GM19023 (cell line): ENCODE results near the gene CST7.
"Not testable (repeated sequence)": the region's sequence is repeated elsewhere in the genome, so short reads cannot be mapped to it uniquely, and the experiment has no call there.

ENCODE experiments used
- ATAC-seq: cut with Tn5 transposase; IDR thresholded peaks from one replicate; pipeline ENCODE4 v1.9.1; 2021; ENCODE audit warnings: mild to moderate bottlenecking, moderate library complexity; ENCODE audit not compliant: unreplicated experiment

Gene CST7

GRCh38 chr20:24929867-24930723 lies 19.0 kb upstream of the CST7 start:
- ATAC-seq, result not testable (repeated sequence)

GRCh38 chr20:24930724-24931688 lies 18.1 kb upstream of the CST7 start:
- ATAC-seq, result not testable (repeated sequence)

DNA sequence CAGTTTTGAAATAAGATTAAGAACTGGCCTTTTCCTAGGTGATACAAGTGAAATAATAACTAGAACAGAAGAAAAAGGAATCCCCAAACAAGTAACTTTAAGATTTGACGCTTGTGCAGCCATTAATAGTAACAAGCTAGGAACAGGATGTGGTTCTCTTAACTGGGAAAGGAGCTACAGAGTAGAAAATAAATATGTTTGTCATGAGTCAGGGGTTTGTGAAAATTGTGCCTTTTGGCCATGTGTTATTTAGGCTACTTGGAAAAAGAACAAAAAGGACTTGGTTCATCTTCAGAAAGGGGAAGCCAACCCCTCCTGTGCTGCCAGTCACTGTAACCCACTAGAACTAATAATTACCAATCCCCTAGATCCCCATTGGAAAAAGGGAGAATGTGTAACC lies 17.2 kb upstream of the CST7 start:
- not testable (repeated sequence) for ATAC-seq

- no peak for ATAC-seq
These were observed 15.7 kb upstream of the CST7 start for GRCh38 chr20:24933266-24933908.

- ATAC-seq, result no peak
These were observed 14.9 kb upstream of the CST7 start for GRCh38 chr20:24934101-24934661.

- no peak for ATAC-seq
These were observed 14.4 kb upstream of the CST7 start for GRCh38 chr20:24934716-24935115.

GRCh38 chr20:24935140-24935539 lies 13.9 kb upstream of the CST7 start:
- ATAC-seq, result no peak

DNA sequence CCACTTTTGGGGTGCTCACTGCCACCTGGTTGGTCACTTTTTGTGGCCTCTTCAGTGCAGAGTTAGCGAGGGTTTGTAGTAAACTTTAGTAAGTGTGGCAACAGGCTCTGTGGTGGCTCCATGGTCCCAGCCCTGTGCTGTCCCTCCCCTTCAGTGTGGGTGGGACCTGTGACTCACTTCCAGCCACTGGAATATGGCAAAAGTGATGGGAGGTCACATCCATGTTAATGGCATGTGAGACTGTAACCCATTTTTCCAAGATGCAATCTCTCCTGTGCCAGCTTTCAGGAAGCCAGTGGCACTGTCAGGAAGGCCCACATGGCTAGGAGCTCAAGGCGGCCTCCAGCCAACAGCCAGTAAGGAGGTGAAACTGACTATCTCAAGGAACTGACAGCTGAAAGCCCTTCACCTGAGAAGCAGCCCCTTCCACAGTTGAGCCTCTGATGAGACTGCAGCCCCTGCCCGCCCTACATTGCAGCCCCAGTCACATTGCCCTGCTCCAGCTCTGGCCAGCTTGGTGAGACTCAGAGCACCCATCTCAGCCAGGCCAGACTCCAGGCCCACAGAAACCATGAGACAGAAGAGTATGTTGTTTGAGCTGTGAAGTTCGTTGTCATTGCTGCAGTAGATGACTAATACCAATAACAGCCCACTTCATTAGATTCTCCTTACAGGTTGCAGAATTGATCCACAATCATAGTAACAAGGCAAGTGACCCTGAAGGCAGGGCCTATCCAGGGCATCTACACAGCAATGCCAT lies 13.1 kb upstream of the CST7 start:
- ATAC-seq, result no peak

GRCh38 chr20:24936526-24937407 lies 12.3 kb upstream of the CST7 start:
- no peak for ATAC-seq

GRCh38 chr20:24937579-24937978 lies 11.5 kb upstream of the CST7 start:
- ATAC-seq, result no peak

DNA sequence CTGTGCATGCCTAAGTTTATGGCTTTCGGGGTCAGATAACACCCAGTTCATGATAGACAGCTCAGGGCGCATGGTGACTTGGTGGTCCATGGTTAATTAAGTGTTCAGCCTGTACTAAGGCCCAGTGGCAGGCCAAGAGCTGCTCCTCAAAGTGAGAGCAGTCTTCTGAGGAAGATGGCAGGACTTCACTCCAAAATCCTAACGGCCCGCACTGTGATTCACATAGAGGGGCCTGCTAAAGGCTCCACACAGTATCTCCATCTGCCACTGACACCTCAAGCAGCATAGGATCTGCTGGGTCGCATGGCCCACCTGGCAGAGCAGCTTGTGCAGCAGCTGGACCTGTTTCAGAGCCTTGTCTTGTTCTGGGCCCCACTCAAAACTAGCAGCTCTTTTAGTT lies 10.6 kb upstream of the CST7 start:
- no peak for ATAC-seq

DNA sequence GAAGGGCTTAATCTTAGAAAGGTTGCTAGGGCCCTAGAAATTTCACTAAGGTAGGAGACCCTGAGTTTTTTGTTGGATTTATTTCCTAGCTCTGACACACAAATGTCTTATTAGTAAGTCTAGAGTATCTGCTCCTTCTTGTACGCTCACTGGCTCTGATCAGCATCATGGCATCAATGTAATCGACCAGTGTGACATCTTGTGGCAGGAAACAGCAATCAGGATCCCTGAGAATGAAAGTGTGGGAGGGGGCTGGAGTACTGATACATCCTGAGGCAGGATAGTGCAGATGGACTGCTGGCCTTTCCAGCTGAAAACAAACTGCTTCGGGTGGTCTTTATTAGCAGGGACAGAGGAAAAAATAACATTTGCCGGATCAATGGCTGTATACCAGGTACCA lies 10.0 kb upstream of the CST7 start:
- no peak for ATAC-seq

DNA sequence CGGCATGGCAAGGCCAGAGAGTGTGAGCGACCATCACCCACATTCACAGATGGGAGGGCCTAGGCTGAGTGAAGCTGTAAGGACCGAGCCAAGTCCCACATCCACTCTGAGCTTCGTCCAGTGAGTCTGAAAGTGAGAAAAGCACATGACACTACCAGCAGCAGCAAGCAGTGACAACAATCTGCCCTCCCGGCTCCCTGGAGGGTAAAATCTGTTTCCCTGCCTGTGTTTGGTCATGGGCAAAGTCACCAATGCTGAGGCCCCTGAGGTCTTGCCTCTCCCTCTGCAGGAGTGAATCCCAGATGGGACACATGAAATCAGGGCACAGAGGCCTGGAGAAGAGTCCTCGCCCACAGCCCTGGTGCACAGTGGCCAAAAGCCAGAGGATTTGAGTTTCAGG lies 6.4 kb upstream of the CST7 start:
- ATAC-seq, result no peak

DNA sequence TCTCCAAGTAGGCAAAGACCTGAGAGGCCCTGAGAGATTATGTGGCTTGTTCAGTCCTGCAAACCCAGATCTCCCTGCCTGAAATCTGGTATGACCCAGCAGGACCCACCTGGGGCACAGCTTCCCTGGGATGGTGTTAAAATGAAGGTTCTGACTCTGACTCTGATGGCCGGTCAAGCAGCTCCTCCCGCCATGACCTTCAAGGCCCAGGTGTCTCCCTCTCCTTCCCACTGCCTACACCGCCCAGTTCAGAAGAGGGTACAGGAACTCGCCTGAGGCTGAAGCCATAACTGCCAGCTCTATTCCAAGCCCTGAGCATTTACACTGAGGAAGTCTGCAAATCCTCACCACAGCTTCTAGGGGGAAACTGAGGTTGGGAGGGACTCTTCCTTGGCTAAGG lies 5.9 kb upstream of the CST7 start:
- no peak for ATAC-seq

DNA sequence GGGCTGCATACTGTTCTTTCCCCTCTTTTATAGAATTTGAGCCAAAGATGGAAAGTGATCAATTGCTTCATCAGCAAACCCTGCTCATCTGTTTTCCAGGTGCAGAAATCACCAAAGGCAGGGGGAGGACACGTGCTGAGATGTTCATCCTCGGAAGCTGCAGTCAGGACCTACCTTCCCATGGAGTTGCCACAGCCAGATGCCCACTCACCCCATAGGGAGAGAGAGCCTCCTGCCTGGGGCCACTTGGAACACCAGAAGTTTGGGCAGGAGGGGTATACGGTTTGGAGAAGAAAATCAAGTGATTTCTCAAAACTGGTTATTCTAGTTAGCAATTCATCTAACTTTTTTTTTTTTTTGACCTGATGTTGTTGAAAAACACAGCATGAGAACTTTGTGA lies 5.3 kb upstream of the CST7 start:
- no peak for ATAC-seq

- ATAC-seq, result not testable (repeated sequence)
These were observed 2.7 kb upstream of the CST7 start for GRCh38 chr20:24946376-24946775.

GRCh38 chr20:24948396-24948938 lies 602 bp upstream of the CST7 start:
- ATAC-seq, result not testable (repeated sequence)

GRCh38 chr20:24949756-24950127 lies 673 bp downstream of the CST7 start:
- ATAC-seq, result no peak
